ENCODE measurements around the gene DUSP7.

- TF ChIP-seq CTCF (IDR thresholded peaks at IDR 0.05) (no peak), POLR2AphosphoS5 (IDR thresholded peaks at IDR 0.05) (no peak)
These were observed 12.6 kb downstream of the DUSP7 start for GRCh38 chr3:52043750-52044149.
